ENCODE data around the gene PAPPA2. TPM values are rescaled to one million over a fixed set of nuclear protein-coding genes. Genes with fewer than 3 reads are reported as not detected.
"Not testable (repeated sequence)": the region's sequence is repeated elsewhere in the genome, so short reads cannot be mapped to it uniquely, and the experiment has no call there.

The PAPPA2 gene
- total and polyA plus RNA-seq, 7 experiments from 2014 or later: 0.07 to 0.29 (median 0.21) TPM; not detected in 4

- H3K27me3 Mint-ChIP-seq: peaks cover 0 to 29% (median 24%) of the 10 kb centered on the region in 5 donors
- H3K27ac Mint-ChIP-seq: no peak overlapping the region
- no peaks in the 10 kb centered on the region for H3K36me3 Mint-ChIP-seq
- ChIA-PET POLR2A (no interaction called here), CTCF (no interaction called here)
- ATAC-seq (no peak), DNase-seq (no peak)
- intact Hi-C loops (cut with micrococcal nuclease): no loop called here
- H3K27ac ChIP-seq (ENCODE audit: low read depth, low read length): no peak overlapping the region
- H3K36me3 ChIP-seq (ENCODE audit: control insufficient read depth in 2 of 3, insufficient read depth in 3 of 3, low read length in 3 of 3): no peaks in the 10 kb centered on the region
- no peak overlapping the region for H3K4me3 ChIP-seq (ENCODE audit: low read length)
- no peaks in the 10 kb centered on the region for H3K27me3 ChIP-seq (ENCODE audit: control insufficient read depth in 2 of 2, insufficient read depth in 2 of 2, low read length in 2 of 2)
- no peaks in the 10 kb centered on the region for H3K4me1 ChIP-seq (ENCODE audit: control insufficient read depth in 2 of 2, insufficient read depth in 2 of 2, low read length in 2 of 2)
- H3K9me3 ChIP-seq (ENCODE audit: control insufficient read depth in 2 of 3, low read length in 3 of 3): no peaks in the 10 kb centered on the region
- H3K9me3 Mint-ChIP-seq: peaks cover 0 to 15% (median 0%) of the 10 kb centered on the region in 11 donors
- H3K4me3 Mint-ChIP-seq: no peak overlapping the region
- no peaks in the 10 kb centered on the region for H3K4me1 Mint-ChIP-seq
Observed at GRCh38 chr1:176558561-176558960, 95.6 kb downstream of the PAPPA2 start.

GRCh38 chr1:176559474-176559873 is 96.5 kb downstream of the PAPPA2 start:
- Mint-ChIP-seq H3K27ac (no peak overlapping the region), H3K27me3 (peaks cover 0 to 23% (median 17%) of the 10 kb centered on the region in 5 donors), H3K9me3 (peaks cover 0 to 15% (median 0%) of the 10 kb centered on the region in 11 donors), H3K36me3 (no peaks in the 10 kb centered on the region), H3K4me3 (no peak overlapping the region), H3K4me1 (no peaks in the 10 kb centered on the region)
- ChIA-PET CTCF (no interaction called here), POLR2A (no interaction called here)
- Histone ChIP-seq H3K9me3 (ENCODE audit: control insufficient read depth in 2 of 3, low read length in 3 of 3) (no peaks in the 10 kb centered on the region), H3K36me3 (ENCODE audit: control insufficient read depth in 2 of 3, insufficient read depth in 3 of 3, low read length in 3 of 3) (no peaks in the 10 kb centered on the region), H3K4me1 (ENCODE audit: control insufficient read depth in 2 of 2, insufficient read depth in 2 of 2, low read length in 2 of 2) (no peaks in the 10 kb centered on the region), H3K4me3 (ENCODE audit: low read length) (no peak overlapping the region), H3K27ac (ENCODE audit: low read depth, low read length) (no peak overlapping the region), H3K27me3 (ENCODE audit: control insufficient read depth in 2 of 2, insufficient read depth in 2 of 2, low read length in 2 of 2) (no peaks in the 10 kb centered on the region)
- ATAC-seq: no peak
- intact Hi-C loops (cut with micrococcal nuclease): loop anchor here in 1 of 2 donors (1.0 kb wide), 2 partner anchors 132 to 322 kb away; no protein-coding TSS in a partner anchor
- no peak for DNase-seq

- Histone ChIP-seq H3K27me3 (ENCODE audit: control insufficient read depth in 2 of 2, insufficient read depth in 2 of 2, low read length in 2 of 2) (no peaks in the 10 kb centered on the region), H3K36me3 (ENCODE audit: control insufficient read depth in 2 of 3, insufficient read depth in 3 of 3, low read length in 3 of 3) (no peaks in the 10 kb centered on the region), H3K9me3 (ENCODE audit: control insufficient read depth in 2 of 3, low read length in 3 of 3) (no peaks in the 10 kb centered on the region), H3K4me1 (ENCODE audit: control insufficient read depth in 2 of 2, insufficient read depth in 2 of 2, low read length in 2 of 2) (no peaks in the 10 kb centered on the region), H3K27ac (ENCODE audit: low read depth, low read length) (no peak overlapping the region), H3K4me3 (ENCODE audit: low read length) (no peak overlapping the region)
- no peak overlapping the region for H3K4me3 Mint-ChIP-seq
- no peaks in the 10 kb centered on the region for H3K36me3 Mint-ChIP-seq
- H3K27me3 Mint-ChIP-seq: peaks cover 0 to 22% (median 13%) of the 10 kb centered on the region in 5 donors
- POLR2A ChIA-PET: no interaction called here
- peak in 1 of 9 donors; percentile 21 for DNase-seq
- ATAC-seq: no peak
- intact Hi-C loops (cut with micrococcal nuclease): loop anchor here in 1 of 2 donors (1.0 kb wide), 2 partner anchors 131 to 321 kb away; no protein-coding TSS in a partner anchor
- H3K9me3 Mint-ChIP-seq: peaks cover 0 to 12% (median 0%) of the 10 kb centered on the region in 11 donors
- H3K4me1 Mint-ChIP-seq: no peaks in the 10 kb centered on the region
- CTCF ChIA-PET: no interaction called here
- no peak overlapping the region for H3K27ac Mint-ChIP-seq
Observed at GRCh38 chr1:176559878-176560277, 96.9 kb downstream of the PAPPA2 start.

- Histone ChIP-seq H3K36me3 (ENCODE audit: control insufficient read depth in 2 of 3, insufficient read depth in 3 of 3, low read length in 3 of 3) (no peaks in the 10 kb centered on the region), H3K9me3 (ENCODE audit: control insufficient read depth in 2 of 3, low read length in 3 of 3) (no peaks in the 10 kb centered on the region), H3K27me3 (ENCODE audit: control insufficient read depth in 2 of 2, insufficient read depth in 2 of 2, low read length in 2 of 2) (no peaks in the 10 kb centered on the region), H3K4me1 (ENCODE audit: control insufficient read depth in 2 of 2, insufficient read depth in 2 of 2, low read length in 2 of 2) (no peaks in the 10 kb centered on the region), H3K4me3 (ENCODE audit: low read length) (no peak overlapping the region), H3K27ac (ENCODE audit: low read depth, low read length) (no peak overlapping the region)
- no peak for DNase-seq
- peaks cover 0 to 14% (median 5%) of the 10 kb centered on the region in 5 donors for H3K27me3 Mint-ChIP-seq
- no peaks in the 10 kb centered on the region for H3K4me1 Mint-ChIP-seq
- H3K4me3 Mint-ChIP-seq: no peak overlapping the region
- ChIA-PET POLR2A (no interaction called here), CTCF (interaction anchor here (0.7 kb wide), 1 partner anchor 94 kb away, joined by 3 read pairs; no protein-coding TSS in a partner anchor)
- no peak for ATAC-seq
- intact Hi-C loops (cut with micrococcal nuclease): no loop called here
- H3K27ac Mint-ChIP-seq: no peak overlapping the region
- peaks cover 0 to 9% (median 0%) of the 10 kb centered on the region in 11 donors for H3K9me3 Mint-ChIP-seq
- H3K36me3 Mint-ChIP-seq: no peaks in the 10 kb centered on the region
Observed at GRCh38 chr1:176560681-176561080, 97.7 kb downstream of the PAPPA2 start.

GRCh38 chr1:176561761-176562160 is 98.8 kb downstream of the PAPPA2 start:
- ATAC-seq; H3K4me3 Mint-ChIP-seq; intact Hi-C loops (cut with micrococcal nuclease); H3K4me1 ChIP-seq (ENCODE audit: control insufficient read depth in 2 of 2, insufficient read depth in 2 of 2, low read length in 2 of 2); H3K4me3 ChIP-seq (ENCODE audit: low read length); H3K27me3 ChIP-seq (ENCODE audit: control insufficient read depth in 2 of 2, insufficient read depth in 2 of 2, low read length in 2 of 2); H3K36me3 ChIP-seq (ENCODE audit: control insufficient read depth in 2 of 3, insufficient read depth in 3 of 3, low read length in 3 of 3); POLR2A ChIA-PET; DNase-seq; H3K27ac Mint-ChIP-seq; H3K27ac ChIP-seq (ENCODE audit: low read depth, low read length); H3K9me3 ChIP-seq (ENCODE audit: control insufficient read depth in 2 of 3, low read length in 3 of 3); H3K9me3 Mint-ChIP-seq; H3K36me3 Mint-ChIP-seq; H3K4me1 Mint-ChIP-seq: not testable (repeated sequence)
- CTCF ChIA-PET: interaction anchor here (0.5 kb wide), 1 partner anchor 9 kb away, joined by 4 read pairs; no protein-coding TSS in a partner anchor
- peaks cover 0 to 10% (median 3%) of the 10 kb centered on the region in 5 donors for H3K27me3 Mint-ChIP-seq

GRCh38 chr1:176566004-176566975 is 103.3 kb downstream of the PAPPA2 start:
- Mint-ChIP-seq H3K9me3 (peaks cover 0 to 4% (median 0%) of the 10 kb centered on the region in 11 donors), H3K27ac (peak overlapping the region in 1 of 9 donors; percentile 24), H3K4me1 (peaks cover 0 to 1% (median 0%) of the 10 kb centered on the region in 7 donors), H3K4me3 (no peak overlapping the region), H3K36me3 (no peaks in the 10 kb centered on the region), H3K27me3 (peaks cover 0 to 4% (median 0%) of the 10 kb centered on the region in 5 donors)
- intact Hi-C loops (cut with micrococcal nuclease): no loop called here
- POLR2A ChIA-PET: no interaction called here
- no peaks in the 10 kb centered on the region for H3K4me1 ChIP-seq (ENCODE audit: control insufficient read depth in 2 of 2, insufficient read depth in 2 of 2, low read length in 2 of 2)
- no peak overlapping the region for H3K4me3 ChIP-seq (ENCODE audit: low read length)
- H3K36me3 ChIP-seq (ENCODE audit: control insufficient read depth in 2 of 3, insufficient read depth in 3 of 3, low read length in 3 of 3): no peaks in the 10 kb centered on the region
- H3K27ac ChIP-seq (ENCODE audit: low read depth, low read length): no peak overlapping the region
- ATAC-seq (no peak), DNase-seq (no peak)
- CTCF ChIA-PET: no interaction called here
- H3K9me3 ChIP-seq (ENCODE audit: control insufficient read depth in 2 of 3, low read length in 3 of 3): no peaks in the 10 kb centered on the region
- no peaks in the 10 kb centered on the region for H3K27me3 ChIP-seq (ENCODE audit: control insufficient read depth in 2 of 2, insufficient read depth in 2 of 2, low read length in 2 of 2)
